A549 (cell line): ENCODE measurements around the gene UPB1. TPM values are rescaled to one million over a fixed set of nuclear protein-coding genes. Genes with fewer than 3 reads are reported as not detected.

Experiments
- ATAC-seq, 2 experiments: fragments of 200-7000 bp in 1 of 2; fragments of >200 bp in 1 of 2; cut with Nextera tagmentation in 1 of 2; cut with Tn5 transposase in 1 of 2; 3 replicates each; pipeline versions ENCODE4 v1.8.0 to v1.9.1; 2018 to 2020; ENCODE audit warnings: mild to moderate bottlenecking in 1 of 2, moderate library complexity in 1 of 2
- CTCF ChIA-PET: fragments of 300-600 bp; sonication (Branson Sonifier 250); formaldehyde crosslinking; extraction: SDS; loops from one replicate; lab custom pipeline; 2021; ENCODE audit warnings: antibody characterized with exemption, inconsistent platforms; lab: Yijun Ruan, JAX
- POLR2A ChIA-PET: fragments of 350-600 bp; formaldehyde crosslinking; extraction: SDS; loops from one replicate; lab custom pipeline; 2021; ENCODE audit warnings: antibody characterized with exemption, inconsistent platforms; lab: Yijun Ruan, JAX
- DNase-seq, 2 experiments: peaks; one replicate each; pipeline versions ENCODE4 v3.0.0 to v3.0.0-alpha.2; 2011 to 2016; ENCODE audit warnings: low read depth in 1 of 2, low spot score in 1 of 2
- FAIRE-seq: peaks from 2 replicates; lab custom pipeline; 2011; peaks lifted over from hg19 to GRCh38; lab: Jason Lieb, UNC
- H3K27ac ChIP-seq, 2 experiments: fragments of >200 bp; sonication (Bioruptor Twin); formaldehyde crosslinking; 3 replicates each; pipeline ENCODE4 v1.5.1; 2016 to 2017
- H3K4me1 ChIP-seq: fragments of >200 bp; sonication (Bioruptor Twin); formaldehyde crosslinking; 3 replicates; pipeline ENCODE4 v1.6.1; 2016
- H3K4me2 ChIP-seq: fragments of >200 bp; sonication (Bioruptor Twin); formaldehyde crosslinking; 3 replicates; pipeline ENCODE4 v1.6.1; 2016
- H3K4me3 ChIP-seq: fragments of >200 bp; sonication (Bioruptor Twin); formaldehyde crosslinking; 3 replicates; pipeline ENCODE4 v1.5.1; 2016
- H3K9me3 ChIP-seq: fragments of >200 bp; sonication (Bioruptor Twin); formaldehyde crosslinking; 3 replicates; pipeline ENCODE4 v1.6.1; 2016
- CEBPB ChIP-seq, 2 experiments: fragments of >200 bp in 1 of 2; sonication (Bioruptor Twin) in 1 of 2; formaldehyde crosslinking in 1 of 2; IDR thresholded peaks; 2 replicates each; pipeline ENCODE4 v1.6.1; 2012 to 2016
- CHD4 ChIP-seq: fragments of 200-600 bp; sonication (generic); IDR thresholded peaks from 2 replicates; pipeline ENCODE4 v1.6.1; 2016; ENCODE audit warnings: antibody characterized with exemption, mild to moderate bottlenecking, borderline replicate concordance
- FOXS1 ChIP-seq: fragments of 250-450 bp; sonication (Bioruptor Pico); IDR thresholded peaks from 2 replicates; pipeline ENCODE4 v1.5.0; 2020; ENCODE audit warnings: mild to moderate bottlenecking, moderate library complexity
- JUNB ChIP-seq: fragments of >200 bp; sonication (Bioruptor Twin); formaldehyde crosslinking; IDR thresholded peaks from 2 replicates; pipeline ENCODE4 v1.6.1; 2016
- KDM1A ChIP-seq: fragments of 200-600 bp; sonication (generic); IDR thresholded peaks from 2 replicates; pipeline ENCODE4 v1.6.1; 2016; ENCODE audit warnings: low read depth, mild to moderate bottlenecking
- MAFK ChIP-seq: fragments of 450-650 bp; IDR thresholded peaks from 2 replicates; pipeline ENCODE4 v1.6.1; 2014; ENCODE audit not compliant: partially characterized antibody
- MYC ChIP-seq: IDR thresholded peaks from 2 replicates; pipeline ENCODE4 v1.6.1; 2012; ENCODE audit warnings: mild to moderate bottlenecking, inconsistent platforms, low read length, improper control_type of control experiment, borderline replicate concordance
- NFE2L2 ChIP-seq: fragments of 150-350 bp; conservative IDR thresholded peaks from 2 replicates; pipeline ENCODE4 v1.6.1; 2014; ENCODE audit warnings: low read length
- NPAS2 ChIP-seq: fragments of 250-450 bp; sonication (Bioruptor Pico); IDR thresholded peaks from 2 replicates; pipeline ENCODE4 v1.8.0; 2022; ENCODE audit warnings: mild to moderate bottlenecking, moderate library complexity, borderline replicate concordance
- POLR2A ChIP-seq: IDR thresholded peaks from 2 replicates; pipeline ENCODE4 v1.6.1; 2012; ENCODE audit warnings: mild to moderate bottlenecking, low read length
- RAD21 ChIP-seq, 2 experiments: fragments of >200 bp in 1 of 2; sonication (Bioruptor Twin) in 1 of 2; formaldehyde crosslinking in 1 of 2; IDR thresholded peaks in 1 of 2; conservative IDR thresholded peaks in 1 of 2; 2 replicates in 1 of 2; 3 replicates in 1 of 2; pipeline ENCODE4 v1.6.1; 2012 to 2018; ENCODE audit warnings: inconsistent platforms in 1 of 2
- RFX5 ChIP-seq: fragments of 450-650 bp; IDR thresholded peaks from 2 replicates; pipeline ENCODE4 v1.7.1; 2014; ENCODE audit warnings: antibody characterized with exemption, mild to moderate bottlenecking, moderate library complexity
- SMC3 ChIP-seq: fragments of >200 bp; sonication (Bioruptor Twin); formaldehyde crosslinking; IDR thresholded peaks from 3 replicates; pipeline ENCODE4 v1.6.1; 2018; ENCODE audit warnings: inconsistent platforms
- ZNF302 ChIP-seq: fragments of 250-450 bp; sonication (Bioruptor Pico); IDR thresholded peaks from 2 replicates; pipeline ENCODE4 v1.9.0; 2021; ENCODE audit warnings: inconsistent platforms, mild to moderate bottlenecking, moderate library complexity
- ZSCAN20 ChIP-seq: fragments of 250-450 bp; sonication (Bioruptor Pico); IDR thresholded peaks from 2 replicates; pipeline ENCODE4 v1.8.0; 2022; ENCODE audit warnings: mild to moderate bottlenecking, moderate library complexity
- WGBS: methylation state at CpG from one replicate; pipeline ENCODE4 v1.1.6; 2017; ENCODE audit errors: missing lambda C conversion rate; 5-methylcytosine and 5-hydroxymethylcytosine counted together
- polyA plus RNA-seq, 4 experiments: library from polyadenylated mRNA; depleted of rRNA in 3 of 4; stranded (reverse); fragments of >200 nt; fragmentation: RNase III in 1 of 4; extraction: RNeasy Plus Mini Kit Qiagen cat#74134 plus additional on column Dnase treatment in 1 of 4; gene quantifications; 2 replicates in 3 of 4; 3 replicates in 1 of 4; pipeline ENCODE4 v1.2.3, GENCODE V29; 2011 to 2017
- TF ChIP-seq, protein P1 (sequence below): IDR thresholded peaks from 2 replicates; pipeline ENCODE4 v1.6.1; 2012
- TF ChIP-seq, protein P2 (sequence below): IDR thresholded peaks from 2 replicates; pipeline ENCODE4 v1.6.1; 2012; ENCODE audit warnings: low read depth, borderline replicate concordance
- TF ChIP-seq, protein P3 (sequence below): fragments of >200 bp; sonication (Bioruptor Twin); formaldehyde crosslinking; IDR thresholded peaks from 2 replicates; pipeline ENCODE4 v1.6.1; 2016

Gene UPB1
- polyA plus RNA-seq, 2 of the 4 experiments (the other 2 are of a cell fraction) = 0.04 TPM; not detected in 1

DNA sequence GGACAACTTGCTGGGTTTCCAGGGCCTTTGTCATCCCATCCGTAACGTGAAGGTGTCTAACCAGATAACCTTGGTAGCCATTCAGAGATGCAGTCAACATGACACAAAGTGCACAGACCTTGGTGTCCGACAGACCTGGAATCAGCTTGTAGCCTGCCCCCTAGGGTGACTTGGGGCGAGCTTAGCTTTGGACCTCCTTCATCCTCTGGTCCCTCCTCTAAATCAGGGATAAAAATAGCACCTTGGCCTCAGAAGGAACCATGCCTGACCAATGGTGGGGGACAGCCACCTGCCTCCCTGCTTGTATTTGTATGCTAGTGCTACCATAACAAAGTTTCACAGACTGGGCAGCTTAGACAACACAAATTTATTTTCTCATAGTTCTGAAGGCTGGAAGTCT is 64.3 kb downstream of the UPB1 start:
- no peaks in the 10 kb centered on the region for H3K9me3 ChIP-seq
- no peak overlapping the region for H3K27ac ChIP-seq
- WGBS = 78% methylated on average over 4 of the region's 4 CpGs
- H3K4me1 ChIP-seq = peaks cover 14% of the 10 kb centered on the region
- ChIA-PET CTCF (interaction anchor here (1.3 kb wide), 1 partner anchor 10 kb away, joined by 3 read pairs; no protein-coding TSS in a partner anchor), POLR2A (no interaction called here)
- TF ChIP-seq ZNF302 (CRISPR knock-in tag) = no peak
- no peak for TF ChIP-seq MAFK
- TF ChIP-seq ZSCAN20 (CRISPR knock-in tag) = no peak
- no peak for TF ChIP-seq CHD4
- no peak overlapping the region for H3K4me2 ChIP-seq
- DNase-seq = no peak
- FAIRE-seq = no peak
- no peak for ATAC-seq
- no peak overlapping the region for H3K4me3 ChIP-seq

DNA sequence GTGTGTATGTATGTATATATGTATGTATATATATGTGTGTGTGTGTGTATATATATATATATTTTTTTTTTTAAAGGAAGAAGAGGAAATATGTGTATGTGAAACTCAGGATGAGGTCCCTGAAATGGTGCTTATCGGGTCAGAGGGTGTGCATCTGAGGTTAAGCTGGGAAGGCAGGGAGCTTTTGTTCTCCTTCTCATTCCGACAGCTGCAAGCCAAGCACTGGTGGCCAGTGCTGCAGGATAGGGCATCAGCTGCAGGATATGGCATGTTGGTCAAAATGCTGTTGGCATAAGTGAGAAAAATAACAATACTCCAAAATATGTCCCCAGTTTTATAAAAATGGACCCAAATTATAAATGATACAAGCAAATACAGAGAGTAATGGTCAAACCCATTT is 68.1 kb downstream of the UPB1 start:
- ATAC-seq (no peak), FAIRE-seq (no peak), DNase-seq (no peak)
- ChIA-PET POLR2A (no interaction called here), CTCF (interaction anchor here (0.6 kb wide), 1 partner anchor 47 kb away, joined by 3 read pairs; no protein-coding TSS in a partner anchor)
- 94% methylated on average over 2 of the region's 2 CpGs for WGBS
- no peak overlapping the region for H3K4me2 ChIP-seq
- no peaks in the 10 kb centered on the region; the same call in 2 of the 3 replicates for H3K4me1 ChIP-seq
- H3K9me3 ChIP-seq = no peaks in the 10 kb centered on the region
- TF ChIP-seq RAD21 (conservative IDR thresholded peaks at IDR 0.05 in 1 of 2, IDR thresholded peaks at IDR 0.05 in 1 of 2) = no peak
- no peak for TF ChIP-seq SMC3
- TF ChIP-seq POLR2A = no peak
- no peak for TF ChIP-seq NPAS2
- H3K4me3 ChIP-seq = no peak overlapping the region
- no peak overlapping the region for H3K27ac ChIP-seq

DNA sequence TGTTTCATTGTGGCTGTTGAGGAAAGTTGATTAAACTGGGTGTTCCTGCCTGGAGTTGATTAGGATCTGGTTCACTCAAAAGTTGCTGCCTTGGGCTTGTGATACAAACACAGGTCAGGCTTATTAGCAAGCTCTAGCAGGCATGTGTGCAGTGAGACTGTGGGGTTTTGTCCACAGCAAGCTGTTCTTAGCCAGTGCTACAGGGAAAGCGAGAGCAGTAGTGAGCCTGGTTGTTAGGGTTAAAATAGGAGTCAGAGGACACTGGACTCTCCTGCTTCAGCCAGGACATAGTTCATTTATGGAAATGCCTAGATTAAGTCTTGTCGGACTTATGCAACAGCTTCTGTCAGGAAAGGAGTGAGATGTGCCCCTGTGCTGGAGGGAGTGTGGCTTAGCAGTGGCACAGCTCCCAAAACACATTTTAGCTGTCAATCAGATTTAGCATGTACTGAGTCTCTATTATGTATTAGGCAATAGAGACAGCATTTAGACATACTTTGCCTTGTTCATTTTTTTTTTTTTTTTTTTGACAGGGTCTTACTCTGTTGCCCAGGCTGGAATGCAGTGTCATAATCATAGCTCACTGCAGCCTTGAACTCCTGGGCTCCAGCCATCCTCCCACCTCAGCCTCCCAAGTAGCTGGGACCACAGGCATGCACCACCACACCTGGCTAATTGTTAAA is 69.4 kb downstream of the UPB1 start:
- DNase-seq (no peak), FAIRE-seq (no peak), ATAC-seq (no peak)
- Histone ChIP-seq H3K27ac (no peak overlapping the region), H3K4me3 (no peak overlapping the region), H3K4me1 (no peaks in the 10 kb centered on the region), H3K4me2 (no peak overlapping the region), H3K9me3 (no peaks in the 10 kb centered on the region)
- ChIA-PET POLR2A (no interaction called here), CTCF (no interaction called here)
- TF ChIP-seq SMC3 = no peak
- TF ChIP-seq POLR2A = no peak
- TF ChIP-seq JUNB = no peak
- TF ChIP-seq NFE2L2 = no peak
- TF ChIP-seq, protein P1, sequence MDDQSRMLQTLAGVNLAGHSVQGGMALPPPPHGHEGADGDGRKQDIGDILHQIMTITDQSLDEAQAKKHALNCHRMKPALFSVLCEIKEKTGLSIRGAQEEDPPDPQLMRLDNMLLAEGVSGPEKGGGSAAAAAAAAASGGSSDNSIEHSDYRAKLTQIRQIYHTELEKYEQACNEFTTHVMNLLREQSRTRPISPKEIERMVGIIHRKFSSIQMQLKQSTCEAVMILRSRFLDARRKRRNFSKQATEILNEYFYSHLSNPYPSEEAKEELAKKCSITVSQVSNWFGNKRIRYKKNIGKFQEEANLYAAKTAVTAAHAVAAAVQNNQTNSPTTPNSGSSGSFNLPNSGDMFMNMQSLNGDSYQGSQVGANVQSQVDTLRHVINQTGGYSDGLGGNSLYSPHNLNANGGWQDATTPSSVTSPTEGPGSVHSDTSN = no peak
- no peak for TF ChIP-seq CEBPB (IDR thresholded peaks at IDR 0.05)
- TF ChIP-seq FOXS1 (CRISPR knock-in tag) = no peak
- TF ChIP-seq MYC = no peak
- TF ChIP-seq, protein P2, sequence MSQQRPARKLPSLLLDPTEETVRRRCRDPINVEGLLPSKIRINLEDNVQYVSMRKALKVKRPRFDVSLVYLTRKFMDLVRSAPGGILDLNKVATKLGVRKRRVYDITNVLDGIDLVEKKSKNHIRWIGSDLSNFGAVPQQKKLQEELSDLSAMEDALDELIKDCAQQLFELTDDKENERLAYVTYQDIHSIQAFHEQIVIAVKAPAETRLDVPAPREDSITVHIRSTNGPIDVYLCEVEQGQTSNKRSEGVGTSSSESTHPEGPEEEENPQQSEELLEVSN = no peak
- WGBS = 97% methylated on average over 2 of the region's 2 CpGs

DNA sequence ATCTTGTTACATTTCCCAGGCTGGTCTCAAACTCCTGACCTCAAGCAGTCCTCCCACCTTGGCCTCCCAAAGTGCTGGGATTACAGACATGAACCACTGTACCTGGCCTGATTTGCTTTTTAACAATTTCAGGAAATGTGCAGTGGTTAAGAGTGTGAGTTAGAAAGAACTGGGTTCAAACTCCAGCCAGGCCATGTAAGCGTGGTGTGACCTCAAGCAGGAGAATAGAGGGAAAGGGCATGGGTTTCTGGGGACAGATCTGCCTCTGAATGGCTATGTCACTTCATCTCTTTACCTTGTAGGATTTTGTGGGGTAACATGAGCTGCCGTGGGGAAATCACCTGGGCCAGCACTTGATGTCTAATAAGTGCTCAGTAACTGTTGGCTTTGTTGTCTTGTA is 69.9 kb downstream of the UPB1 start:
- no peak overlapping the region for H3K4me3 ChIP-seq
- TF ChIP-seq ZSCAN20 (CRISPR knock-in tag) (no peak), KDM1A (no peak), ZNF302 (CRISPR knock-in tag) (no peak), RFX5 (no peak), FOXS1 (CRISPR knock-in tag) (no peak), RAD21 (conservative IDR thresholded peaks at IDR 0.05 in 1 of 2, IDR thresholded peaks at IDR 0.05 in 1 of 2) (no peak)
- TF ChIP-seq, protein P3, sequence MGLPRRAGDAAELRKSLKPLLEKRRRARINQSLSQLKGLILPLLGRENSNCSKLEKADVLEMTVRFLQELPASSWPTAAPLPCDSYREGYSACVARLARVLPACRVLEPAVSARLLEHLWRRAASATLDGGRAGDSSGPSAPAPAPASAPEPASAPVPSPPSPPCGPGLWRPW = no peak

More for the DNA sequence above, 69.9 kb downstream of the UPB1 start:
- Histone ChIP-seq H3K9me3 (no peaks in the 10 kb centered on the region), H3K4me2 (no peak overlapping the region), H3K4me1 (no peaks in the 10 kb centered on the region), H3K27ac (no peak overlapping the region)
- DNase-seq = no peak
- POLR2A ChIA-PET = no interaction called here
- ATAC-seq = no peak
- no peak for FAIRE-seq
- WGBS = 94% methylated on average over 2 of the region's 2 CpGs
- CTCF ChIA-PET = no interaction called here
